ENCODE data around the gene DDT.
A peak's percentile ranks its signal among the peaks of the same experiment; 100 is the strongest.
"Not testable (repeated sequence)": the region's sequence is repeated elsewhere in the genome, so short reads cannot be mapped to it uniquely, and the experiment has no call there.

The DDT gene

DNA sequence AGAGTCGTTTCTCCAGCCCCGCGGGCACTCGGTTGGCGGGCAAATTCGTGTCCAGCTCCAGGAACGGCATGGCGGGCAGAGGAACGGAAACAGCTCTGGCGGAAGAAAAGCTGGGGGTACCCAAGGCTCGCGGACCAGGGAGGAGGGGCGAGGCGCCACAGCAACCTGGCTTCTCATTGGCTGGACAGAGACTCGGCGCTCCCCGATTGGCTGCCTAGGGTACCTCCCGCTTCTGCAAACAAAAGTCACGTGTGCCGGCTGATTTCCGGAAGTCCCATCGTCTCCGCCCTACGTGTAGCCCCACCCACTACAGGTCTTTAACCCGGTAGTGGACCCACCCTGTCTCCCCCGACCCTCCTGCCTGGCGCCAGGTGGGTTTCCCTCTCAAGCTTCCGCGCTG lies at the start of gene DDT:
DDT (minus strand) TSS at position 97 of the 400 bp plus-strand sequence; CDS start at position 70, 27 bp downstream.
- H3K4me3 ChIP-seq (ENCODE audit: low read length); H3K27me3 ChIP-seq (ENCODE audit: insufficient read depth, low read length); H3K4me1 ChIP-seq (ENCODE audit: insufficient read depth, low read length); H3K9ac ChIP-seq (ENCODE audit: low read depth, low read length); H3K9me3 ChIP-seq (ENCODE audit: insufficient read depth, low read depth, low read length); H3K27ac ChIP-seq (ENCODE audit: low read length): not testable (repeated sequence)
- H3K36me3 ChIP-seq (ENCODE audit: insufficient read depth, low read depth, low read length): peaks cover 27% of the 10 kb centered on the region

DNA sequence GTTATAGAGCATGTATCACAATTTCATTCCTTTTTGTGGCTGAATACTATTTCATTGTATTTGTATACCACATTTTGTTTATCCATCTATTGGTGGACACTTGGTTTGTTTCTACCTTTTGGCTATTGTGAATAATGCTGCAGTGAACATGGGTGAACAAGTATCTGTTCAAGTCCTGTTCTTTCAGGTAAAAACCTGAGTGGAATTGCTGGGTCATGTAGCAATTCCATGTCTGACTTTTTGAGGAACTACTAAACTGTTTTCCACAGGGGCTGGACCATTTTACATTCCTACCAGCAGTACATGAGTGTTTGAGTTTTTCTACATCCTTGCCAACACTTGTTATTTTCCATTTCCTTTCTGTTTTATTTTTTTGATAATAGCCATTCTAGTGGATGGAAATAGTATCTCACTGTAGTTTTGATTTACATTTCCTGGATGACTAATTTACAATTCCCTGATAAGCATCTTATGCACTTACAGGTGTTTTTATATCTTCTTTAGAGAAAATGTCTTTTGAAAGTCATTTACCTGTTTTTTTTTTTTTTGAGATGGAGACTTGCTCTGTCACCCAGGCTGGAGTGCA lies 49.1 kb upstream of the DDT start:
- H3K36me3 ChIP-seq (ENCODE audit: insufficient read depth, low read depth, low read length): no peaks in the 10 kb centered on the region

DNA sequence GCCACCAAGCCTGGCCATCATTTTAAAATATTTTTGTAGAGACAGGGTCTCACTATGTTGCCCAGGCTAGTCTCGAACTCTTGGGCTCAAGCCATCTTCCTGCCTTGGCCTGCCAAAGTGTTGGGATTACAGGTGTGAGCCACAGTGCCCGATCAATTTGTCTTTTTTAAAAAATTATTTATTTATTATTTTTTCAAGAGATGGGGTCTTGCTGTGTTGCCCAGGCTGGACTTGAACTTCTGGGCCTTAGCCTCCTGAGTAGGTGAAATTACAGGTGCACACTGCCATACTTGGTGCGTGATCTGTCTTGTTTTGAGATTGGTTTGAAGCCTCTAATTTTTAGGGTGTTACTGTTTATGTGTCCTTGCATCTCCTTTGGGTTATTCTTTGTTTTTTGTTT lies 47.1 kb upstream of the DDT start:
- Histone ChIP-seq H3K4me3 (ENCODE audit: low read length) (no peak overlapping the region), H3K9ac (ENCODE audit: low read depth, low read length) (no peak overlapping the region), H3K9me3 (ENCODE audit: insufficient read depth, low read depth, low read length) (no peaks in the 10 kb centered on the region), H3K36me3 (ENCODE audit: insufficient read depth, low read depth, low read length) (peaks cover 7% of the 10 kb centered on the region; the same call in 1 of the 2 replicates), H3K27ac (ENCODE audit: low read length) (no peak overlapping the region), H3K27me3 (ENCODE audit: insufficient read depth, low read length) (no peaks in the 10 kb centered on the region), H3K4me1 (ENCODE audit: insufficient read depth, low read length) (peaks cover 7% of the 10 kb centered on the region; the same call in 1 of the 2 replicates)

More for the DNA sequence above, 49.1 kb upstream of the DDT start:
- peaks cover 7% of the 10 kb centered on the region; the same call in 1 of the 2 replicates for H3K4me1 ChIP-seq (ENCODE audit: insufficient read depth, low read length)
- no peaks in the 10 kb centered on the region for H3K27me3 ChIP-seq (ENCODE audit: insufficient read depth, low read length)
- H3K4me3 ChIP-seq (ENCODE audit: low read length): no peak overlapping the region
- H3K9ac ChIP-seq (ENCODE audit: low read depth, low read length): no peak overlapping the region
- H3K9me3 ChIP-seq (ENCODE audit: insufficient read depth, low read depth, low read length): no peaks in the 10 kb centered on the region
- H3K27ac ChIP-seq (ENCODE audit: low read length): no peak overlapping the region

DNA sequence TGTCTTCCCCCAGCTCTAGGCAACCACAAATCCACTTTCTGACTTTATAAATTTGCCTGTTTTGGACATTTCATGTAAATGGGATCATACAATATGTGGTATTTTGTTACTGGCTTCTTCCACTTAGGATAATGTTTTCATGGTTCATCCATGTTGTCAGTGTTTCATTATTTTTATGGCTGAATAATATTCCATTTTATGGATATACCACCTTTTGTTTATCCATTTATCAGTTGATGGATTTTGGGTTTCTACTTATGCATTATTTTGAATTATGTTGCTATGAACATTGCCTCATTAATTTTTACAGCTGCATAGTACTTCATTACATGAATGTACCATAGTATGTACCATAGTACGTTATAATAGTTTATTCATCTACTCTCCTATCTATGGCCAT lies 41.9 kb upstream of the DDT start:
- no peaks in the 10 kb centered on the region for H3K27me3 ChIP-seq (ENCODE audit: insufficient read depth, low read length)
- no peak overlapping the region for H3K4me3 ChIP-seq (ENCODE audit: low read length)
- H3K9ac ChIP-seq (ENCODE audit: low read depth, low read length): no peak overlapping the region
- H3K36me3 ChIP-seq (ENCODE audit: insufficient read depth, low read depth, low read length): peaks cover 11% of the 10 kb centered on the region
- no peak overlapping the region for H3K27ac ChIP-seq (ENCODE audit: low read length)
- no peaks in the 10 kb centered on the region for H3K4me1 ChIP-seq (ENCODE audit: insufficient read depth, low read length)
- no peaks in the 10 kb centered on the region for H3K9me3 ChIP-seq (ENCODE audit: insufficient read depth, low read depth, low read length)

DNA sequence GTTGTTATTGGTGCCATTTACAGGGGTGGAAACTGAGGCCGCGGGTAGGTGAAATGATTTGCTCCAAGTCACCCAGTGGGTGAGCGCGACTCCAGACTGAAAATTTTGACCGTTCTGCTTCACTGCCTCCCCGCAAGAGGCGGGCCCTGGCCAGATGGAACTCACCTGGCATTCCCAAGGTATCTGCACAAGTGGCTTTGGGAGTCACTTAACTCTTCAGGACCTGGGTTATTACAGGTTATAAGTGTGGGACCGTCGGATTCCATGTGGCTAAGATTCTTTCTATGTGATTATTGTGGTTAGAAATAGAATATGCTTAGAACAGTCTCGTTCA lies 37.5 kb upstream of the DDT start:
- Histone ChIP-seq H3K27ac (ENCODE audit: low read length) (no peak overlapping the region), H3K4me1 (ENCODE audit: insufficient read depth, low read length) (no peaks in the 10 kb centered on the region), H3K9me3 (ENCODE audit: insufficient read depth, low read depth, low read length) (no peaks in the 10 kb centered on the region), H3K27me3 (ENCODE audit: insufficient read depth, low read length) (no peaks in the 10 kb centered on the region), H3K4me3 (ENCODE audit: low read length) (peak overlapping the region; percentile 98), H3K36me3 (ENCODE audit: insufficient read depth, low read depth, low read length) (peaks cover 4% of the 10 kb centered on the region; the same call in 1 of the 2 replicates), H3K9ac (ENCODE audit: low read depth, low read length) (peak overlapping the region; percentile 88)

DNA sequence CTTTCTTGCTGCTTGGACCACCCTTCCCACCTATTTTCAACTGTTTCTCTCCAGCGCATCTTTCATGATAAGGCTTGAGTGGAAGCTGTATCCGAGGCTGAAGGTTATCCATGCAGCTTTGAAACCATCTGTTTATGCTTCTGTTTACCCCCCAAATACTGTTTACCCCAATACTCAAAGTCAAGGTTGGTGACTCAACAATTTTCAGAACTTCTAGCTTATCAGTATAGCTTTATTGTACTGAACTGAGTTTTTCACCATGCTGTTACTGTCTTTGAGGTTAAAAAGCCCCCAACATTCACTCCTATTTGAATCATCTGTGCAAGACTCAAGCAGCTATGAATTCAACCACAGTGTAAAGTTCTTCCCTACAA lies 35.8 kb upstream of the DDT start:
- Histone ChIP-seq H3K36me3 (ENCODE audit: insufficient read depth, low read depth, low read length) (peaks cover 4% of the 10 kb centered on the region; the same call in 1 of the 2 replicates), H3K27ac (ENCODE audit: low read length) (no peak overlapping the region), H3K4me3 (ENCODE audit: low read length) (no peak overlapping the region), H3K4me1 (ENCODE audit: insufficient read depth, low read length) (no peaks in the 10 kb centered on the region), H3K9ac (ENCODE audit: low read depth, low read length) (no peak overlapping the region), H3K27me3 (ENCODE audit: insufficient read depth, low read length) (no peaks in the 10 kb centered on the region), H3K9me3 (ENCODE audit: insufficient read depth, low read depth, low read length) (no peaks in the 10 kb centered on the region)

DNA sequence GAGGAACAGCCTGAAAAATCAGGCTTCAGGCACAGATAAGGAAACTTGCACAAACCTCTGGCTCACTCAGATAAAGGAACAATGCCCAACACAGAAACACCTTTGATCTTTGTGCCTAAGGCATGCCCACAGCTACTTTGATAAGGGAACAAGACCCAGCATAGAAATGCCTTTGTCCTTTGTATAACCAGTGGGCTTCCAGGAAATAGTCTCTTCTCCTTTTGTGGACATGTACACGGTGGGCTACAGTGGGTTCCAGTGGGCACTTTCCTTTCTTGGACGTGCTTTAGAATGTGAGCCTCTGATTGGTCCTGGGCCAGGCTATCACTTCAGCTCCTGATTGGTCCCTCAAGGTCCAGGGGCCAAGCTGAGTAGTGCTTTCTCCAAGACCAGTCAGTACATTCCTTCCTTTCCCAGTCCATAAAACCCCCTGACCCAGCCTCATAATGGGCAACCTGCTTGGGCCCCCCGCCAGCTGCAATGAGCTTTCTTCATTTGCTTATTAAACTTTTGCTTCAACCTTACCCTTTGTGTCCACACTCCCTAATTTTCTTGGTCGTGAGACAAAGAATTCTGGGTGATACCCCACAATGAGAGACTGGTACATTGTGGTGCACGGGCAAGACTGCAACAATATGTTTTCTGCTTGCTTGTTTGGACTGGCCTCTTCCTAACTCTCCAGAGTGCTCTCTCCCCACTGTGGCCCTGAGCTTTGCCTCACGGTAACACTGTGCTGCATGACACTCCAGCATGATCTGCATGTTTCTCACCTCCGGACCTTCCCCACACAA lies 35.2 kb upstream of the DDT start:
- Histone ChIP-seq H3K9me3 (ENCODE audit: insufficient read depth, low read depth, low read length) (no peaks in the 10 kb centered on the region), H3K4me3 (ENCODE audit: low read length) (no peak overlapping the region), H3K27ac (ENCODE audit: low read length) (no peak overlapping the region), H3K36me3 (ENCODE audit: insufficient read depth, low read depth, low read length) (peaks cover under 1% of the 10 kb centered on the region; the same call in 1 of the 2 replicates), H3K4me1 (ENCODE audit: insufficient read depth, low read length) (no peaks in the 10 kb centered on the region), H3K27me3 (ENCODE audit: insufficient read depth, low read length) (no peaks in the 10 kb centered on the region), H3K9ac (ENCODE audit: low read depth, low read length) (no peak overlapping the region)

DNA sequence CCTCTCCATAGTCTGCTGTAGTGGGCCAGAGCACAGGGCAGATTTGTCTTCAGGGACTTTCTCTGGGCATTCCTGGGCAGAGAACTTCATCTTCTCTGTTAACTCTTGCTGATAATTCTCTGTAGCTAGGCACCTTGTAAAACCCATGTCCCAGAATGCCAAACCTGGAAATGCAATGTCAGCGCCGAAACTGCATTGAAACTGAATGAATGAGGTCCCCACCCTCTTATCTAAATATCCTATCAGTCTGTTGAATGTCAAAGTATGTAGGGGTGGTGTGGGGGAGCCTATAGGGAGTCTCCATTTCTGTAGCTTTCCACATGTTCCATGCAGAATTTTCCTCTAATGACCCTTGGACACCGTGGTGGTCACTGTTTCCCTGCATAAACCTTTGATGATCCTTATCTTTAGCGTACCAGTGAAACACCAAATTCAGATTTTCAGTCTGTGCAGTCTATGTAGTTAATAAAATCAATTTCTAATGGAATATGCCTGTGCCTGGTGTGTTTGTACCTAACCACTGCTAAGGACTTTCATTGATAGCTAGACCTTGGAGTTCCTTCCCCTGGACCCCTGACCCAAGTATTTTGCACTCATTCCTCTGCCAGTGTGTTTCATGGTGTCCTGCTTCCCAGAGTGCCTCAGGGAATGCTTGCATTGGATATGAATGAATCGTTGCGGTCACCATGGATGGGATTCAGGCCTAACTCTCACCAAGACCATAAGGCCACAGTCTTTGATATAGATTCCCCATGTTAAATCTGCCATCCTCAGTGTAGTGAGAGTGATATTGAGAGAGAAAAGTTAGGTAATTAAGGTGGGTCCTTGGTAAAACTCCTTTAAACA lies 34.4 kb upstream of the DDT start:
- H3K4me1 ChIP-seq (ENCODE audit: insufficient read depth, low read length): no peaks in the 10 kb centered on the region
- no peak overlapping the region for H3K4me3 ChIP-seq (ENCODE audit: low read length)
- no peaks in the 10 kb centered on the region for H3K9me3 ChIP-seq (ENCODE audit: insufficient read depth, low read depth, low read length)
- no peaks in the 10 kb centered on the region for H3K36me3 ChIP-seq (ENCODE audit: insufficient read depth, low read depth, low read length)
- no peaks in the 10 kb centered on the region for H3K27me3 ChIP-seq (ENCODE audit: insufficient read depth, low read length)
- no peak overlapping the region for H3K27ac ChIP-seq (ENCODE audit: low read length)
- H3K9ac ChIP-seq (ENCODE audit: low read depth, low read length): no peak overlapping the region

DNA sequence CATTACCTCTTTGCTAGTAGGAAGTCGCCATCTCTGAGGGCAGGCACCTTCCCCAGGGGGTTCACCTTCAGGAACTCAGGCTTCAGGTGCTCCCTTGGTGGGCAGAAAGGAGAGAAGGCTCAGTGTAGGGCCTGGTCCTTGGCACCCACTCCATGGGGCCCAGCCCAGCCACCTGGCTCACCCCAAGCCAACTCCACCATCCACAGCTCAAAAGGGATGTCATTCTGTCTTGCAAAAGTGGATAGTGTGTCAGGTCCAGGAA lies 33.7 kb upstream of the DDT start:
- H3K9me3 ChIP-seq (ENCODE audit: insufficient read depth, low read depth, low read length): no peaks in the 10 kb centered on the region
- no peak overlapping the region for H3K27ac ChIP-seq (ENCODE audit: low read length)
- H3K4me1 ChIP-seq (ENCODE audit: insufficient read depth, low read length): no peaks in the 10 kb centered on the region
- no peak overlapping the region for H3K9ac ChIP-seq (ENCODE audit: low read depth, low read length)
- H3K27me3 ChIP-seq (ENCODE audit: insufficient read depth, low read length): no peaks in the 10 kb centered on the region
- H3K4me3 ChIP-seq (ENCODE audit: low read length): no peak overlapping the region
- no peaks in the 10 kb centered on the region for H3K36me3 ChIP-seq (ENCODE audit: insufficient read depth, low read depth, low read length)

DNA sequence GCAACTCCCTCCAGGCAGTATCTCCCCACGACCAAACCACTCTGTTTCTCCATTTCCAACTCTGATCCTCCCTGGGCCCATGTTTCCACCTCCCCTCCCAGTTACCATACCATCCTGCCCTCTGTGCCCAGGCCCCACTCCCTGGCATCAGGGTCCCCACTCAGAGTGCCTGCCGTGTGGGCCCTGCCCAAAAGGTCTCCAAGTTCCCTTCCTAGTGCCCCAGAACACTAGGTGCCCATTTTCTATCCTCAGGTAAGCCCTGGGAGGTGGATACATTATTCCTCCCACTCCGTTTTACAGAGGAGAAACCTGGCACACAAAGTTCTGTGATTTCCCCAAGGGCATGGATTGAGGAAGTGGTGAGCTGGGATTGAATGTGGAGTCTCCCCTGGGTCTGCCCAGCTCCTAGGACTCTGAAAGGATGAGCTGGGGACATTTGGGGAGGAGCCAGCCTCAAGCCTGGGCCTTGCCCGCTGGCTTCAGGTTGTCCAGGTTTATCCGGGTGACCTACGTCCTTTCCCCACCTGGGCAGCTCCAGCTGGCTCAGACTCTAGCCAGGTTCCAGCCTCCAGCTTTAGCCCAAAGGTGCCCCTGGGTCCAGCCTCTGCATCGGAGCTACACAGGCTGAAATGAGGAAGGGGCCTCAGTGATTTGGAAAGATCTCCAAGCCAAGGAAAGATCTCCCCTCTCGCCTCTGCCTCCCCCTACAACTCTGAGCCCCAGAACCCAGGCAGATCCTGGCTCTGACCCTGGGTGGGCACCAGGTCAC lies 33.2 kb upstream of the DDT start:
- H3K4me1 ChIP-seq (ENCODE audit: insufficient read depth, low read length): no peaks in the 10 kb centered on the region
- no peaks in the 10 kb centered on the region for H3K9me3 ChIP-seq (ENCODE audit: insufficient read depth, low read depth, low read length)
- no peak overlapping the region for H3K27ac ChIP-seq (ENCODE audit: low read length)

DNA sequence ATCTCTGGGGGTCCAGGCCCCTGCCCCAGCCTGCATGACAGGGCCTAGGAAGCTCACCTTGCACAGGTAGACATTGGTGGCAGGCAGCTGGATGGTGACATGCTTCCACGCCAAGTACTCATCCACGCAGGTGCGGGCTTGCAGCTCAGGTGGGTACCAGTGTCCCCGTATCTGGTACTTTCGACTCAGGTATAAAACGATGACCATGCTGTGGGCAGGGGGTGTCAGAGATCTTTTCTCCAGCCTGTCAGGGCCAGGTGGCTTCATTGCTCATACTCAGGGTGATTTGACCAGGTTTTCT lies 32.6 kb upstream of the DDT start:
- no peak overlapping the region for H3K27ac ChIP-seq (ENCODE audit: low read length)
- H3K27me3 ChIP-seq (ENCODE audit: insufficient read depth, low read length): no peaks in the 10 kb centered on the region
- H3K4me3 ChIP-seq (ENCODE audit: low read length): no peak overlapping the region
- no peaks in the 10 kb centered on the region for H3K36me3 ChIP-seq (ENCODE audit: insufficient read depth, low read depth, low read length)
- no peaks in the 10 kb centered on the region for H3K9me3 ChIP-seq (ENCODE audit: insufficient read depth, low read depth, low read length)
- H3K4me1 ChIP-seq (ENCODE audit: insufficient read depth, low read length): no peaks in the 10 kb centered on the region; the same call in 1 of the 2 replicates
- H3K9ac ChIP-seq (ENCODE audit: low read depth, low read length): no peak overlapping the region

More for the DNA sequence above, 33.2 kb upstream of the DDT start:
- Histone ChIP-seq H3K4me3 (ENCODE audit: low read length) (no peak overlapping the region), H3K36me3 (ENCODE audit: insufficient read depth, low read depth, low read length) (no peaks in the 10 kb centered on the region), H3K27me3 (ENCODE audit: insufficient read depth, low read length) (no peaks in the 10 kb centered on the region), H3K9ac (ENCODE audit: low read depth, low read length) (no peak overlapping the region)

Data from iPS-20b (cell line).